ENCODE data around the gene CDK14.

Gene CDK14

GRCh38 chr7:90596671-90597562 is 796 bp downstream of the CDK14 start:
- in situ Hi-C loops (cut with HindIII; ENCODE audit: low sequenced_read_pairs): no loop called here

GRCh38 chr7:90597563-90598253 is 1.6 kb downstream of the CDK14 start:
- in situ Hi-C loops (cut with HindIII; ENCODE audit: low sequenced_read_pairs): no loop called here

- in situ Hi-C loops (cut with HindIII; ENCODE audit: low sequenced_read_pairs): no loop called here
Measured at GRCh38 chr7:90599038-90599437, 2.9 kb downstream of the CDK14 start.

- in situ Hi-C loops (cut with HindIII; ENCODE audit: low sequenced_read_pairs): no loop called here
Measured at GRCh38 chr7:90599892-90600555, 3.9 kb downstream of the CDK14 start.

- in situ Hi-C loops (cut with HindIII; ENCODE audit: low sequenced_read_pairs): no loop called here
Measured at GRCh38 chr7:90602303-90602702, 6.2 kb downstream of the CDK14 start.

- in situ Hi-C loops (cut with HindIII; ENCODE audit: low sequenced_read_pairs): no loop called here
Measured at GRCh38 chr7:90603346-90603745, 7.2 kb downstream of the CDK14 start.

GRCh38 chr7:90604383-90604782 is 8.3 kb downstream of the CDK14 start:
- in situ Hi-C loops (cut with HindIII; ENCODE audit: low sequenced_read_pairs): no loop called here

GRCh38 chr7:90605055-90605454 is 8.9 kb downstream of the CDK14 start:
- in situ Hi-C loops (cut with HindIII; ENCODE audit: low sequenced_read_pairs): no loop called here

- in situ Hi-C loops (cut with HindIII; ENCODE audit: low sequenced_read_pairs): no loop called here
Measured at GRCh38 chr7:90607196-90607595, 11.1 kb downstream of the CDK14 start.

GRCh38 chr7:90610105-90610504 is 14.0 kb downstream of the CDK14 start:
- in situ Hi-C loops (cut with HindIII; ENCODE audit: low sequenced_read_pairs): no loop called here

- in situ Hi-C loops (cut with HindIII; ENCODE audit: low sequenced_read_pairs): no loop called here
Measured at GRCh38 chr7:90611115-90611514, 15.0 kb downstream of the CDK14 start.

- in situ Hi-C loops (cut with HindIII; ENCODE audit: low sequenced_read_pairs): no loop called here
Measured at GRCh38 chr7:90613088-90613498, 17.0 kb downstream of the CDK14 start.

- in situ Hi-C loops (cut with HindIII; ENCODE audit: low sequenced_read_pairs): no loop called here
Measured at GRCh38 chr7:90617442-90617841, 21.3 kb downstream of the CDK14 start.

GRCh38 chr7:90618876-90619275 is 22.8 kb downstream of the CDK14 start:
- in situ Hi-C loops (cut with HindIII; ENCODE audit: low sequenced_read_pairs): no loop called here

- in situ Hi-C loops (cut with HindIII; ENCODE audit: low sequenced_read_pairs): no loop called here
Measured at GRCh38 chr7:90621125-90621746, 25.1 kb downstream of the CDK14 start.

- in situ Hi-C loops (cut with HindIII; ENCODE audit: low sequenced_read_pairs): no loop called here
Measured at GRCh38 chr7:90621747-90622140, 25.6 kb downstream of the CDK14 start.

- in situ Hi-C loops (cut with HindIII; ENCODE audit: low sequenced_read_pairs): no loop called here
Measured at GRCh38 chr7:90622670-90623069, 26.5 kb downstream of the CDK14 start.

GRCh38 chr7:90624225-90624911 is 28.2 kb downstream of the CDK14 start:
- in situ Hi-C loops (cut with HindIII; ENCODE audit: low sequenced_read_pairs): no loop called here

GRCh38 chr7:90625051-90625450 is 28.9 kb downstream of the CDK14 start:
- in situ Hi-C loops (cut with HindIII; ENCODE audit: low sequenced_read_pairs): no loop called here

- in situ Hi-C loops (cut with HindIII; ENCODE audit: low sequenced_read_pairs): no loop called here
Measured at GRCh38 chr7:90625562-90625961, 29.4 kb downstream of the CDK14 start.

GRCh38 chr7:90626013-90626412 is 29.9 kb downstream of the CDK14 start:
- in situ Hi-C loops (cut with HindIII; ENCODE audit: low sequenced_read_pairs): no loop called here

Data from DLD1 (cell line).